Measurements from ENCODE around the gene NPR1. TPM values are rescaled to one million over a fixed set of nuclear protein-coding genes. Genes with fewer than 3 reads are reported as not detected.

The NPR1 gene
- total and polyA plus RNA-seq, 2 of the 13 experiments (the other 11 are each of a cell fraction or from before 2014, with no cell fraction given): not detected

DNA sequence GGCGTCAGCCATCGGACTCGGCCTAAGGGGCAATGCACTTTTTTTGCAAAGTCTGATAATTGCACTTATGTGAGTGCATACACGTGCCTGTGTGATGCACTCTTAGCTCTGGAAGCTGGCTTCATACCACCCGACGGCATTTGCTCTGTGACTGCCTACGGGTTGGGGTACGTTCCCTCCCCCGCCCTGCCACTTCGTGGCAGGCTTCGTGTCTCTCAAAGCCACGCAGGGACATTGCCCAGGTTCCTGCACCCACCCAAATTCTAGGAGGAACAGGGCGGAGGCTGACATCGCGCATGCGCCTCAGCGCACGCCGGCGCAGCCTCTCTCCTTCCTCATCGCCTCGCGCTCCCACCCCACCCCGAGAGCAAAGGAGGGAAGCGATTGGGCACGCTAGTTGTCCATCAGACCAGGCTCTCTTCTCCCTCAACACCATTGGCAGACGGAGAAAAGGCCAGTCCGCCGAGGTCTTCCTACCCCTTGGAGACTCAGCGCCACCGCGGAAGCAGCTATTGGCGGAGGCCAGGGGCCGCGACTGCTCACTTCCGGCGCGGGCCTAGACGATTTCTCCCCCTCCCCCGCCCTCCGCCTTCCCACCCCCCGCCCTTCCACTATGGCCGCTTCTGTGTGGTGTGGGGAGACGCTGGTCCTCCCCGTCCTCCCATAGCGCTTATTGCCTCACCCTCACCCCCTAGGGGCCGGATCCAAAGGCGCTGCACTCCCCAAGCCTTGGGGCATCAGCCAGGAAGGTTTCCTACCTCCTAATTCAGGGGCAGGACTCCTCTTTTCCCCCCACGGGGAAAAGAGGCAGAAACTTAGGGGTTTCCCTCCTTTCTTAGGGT lies 49.2 kb downstream of the NPR1 start, which contains the start of gene INTS3 (continued):
- TF ChIP-seq, protein P1, sequence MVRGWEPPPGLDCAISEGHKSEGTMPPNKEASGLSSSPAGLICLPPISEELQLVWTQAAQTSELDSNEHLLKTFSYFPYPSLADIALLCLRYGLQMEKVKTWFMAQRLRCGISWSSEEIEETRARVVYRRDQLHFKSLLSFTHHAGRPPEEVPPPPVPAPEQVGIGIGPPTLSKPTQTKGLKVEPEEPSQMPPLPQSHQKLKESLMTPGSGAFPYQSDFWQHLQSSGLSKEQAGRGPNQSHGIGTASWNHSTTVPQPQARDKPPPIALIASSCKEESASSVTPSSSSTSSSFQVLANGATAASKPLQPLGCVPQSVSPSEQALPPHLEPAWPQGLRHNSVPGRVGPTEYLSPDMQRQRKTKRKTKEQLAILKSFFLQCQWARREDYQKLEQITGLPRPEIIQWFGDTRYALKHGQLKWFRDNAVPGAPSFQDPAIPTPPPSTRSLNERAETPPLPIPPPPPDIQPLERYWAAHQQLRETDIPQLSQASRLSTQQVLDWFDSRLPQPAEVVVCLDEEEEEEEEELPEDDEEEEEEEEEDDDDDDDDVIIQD (CRISPR knock-in tag; IDR thresholded peaks at IDR 0.05; ENCODE audit: low read depth): peak; percentile 20; the same call in 1 of the 2 replicates
- peak; percentile 74 for TF ChIP-seq CREB1 (IDR thresholded peaks at IDR 0.05)
- TF ChIP-seq CREB1 (CRISPR knock-in tag; IDR thresholded peaks at IDR 0.05): no peak; the same call in 1 of the 2 replicates
- TF ChIP-seq XRCC5 (optimal IDR thresholded peaks at IDR 0.05; ENCODE audit: low read length): peak; percentile 38
- TF ChIP-seq, protein P2, sequence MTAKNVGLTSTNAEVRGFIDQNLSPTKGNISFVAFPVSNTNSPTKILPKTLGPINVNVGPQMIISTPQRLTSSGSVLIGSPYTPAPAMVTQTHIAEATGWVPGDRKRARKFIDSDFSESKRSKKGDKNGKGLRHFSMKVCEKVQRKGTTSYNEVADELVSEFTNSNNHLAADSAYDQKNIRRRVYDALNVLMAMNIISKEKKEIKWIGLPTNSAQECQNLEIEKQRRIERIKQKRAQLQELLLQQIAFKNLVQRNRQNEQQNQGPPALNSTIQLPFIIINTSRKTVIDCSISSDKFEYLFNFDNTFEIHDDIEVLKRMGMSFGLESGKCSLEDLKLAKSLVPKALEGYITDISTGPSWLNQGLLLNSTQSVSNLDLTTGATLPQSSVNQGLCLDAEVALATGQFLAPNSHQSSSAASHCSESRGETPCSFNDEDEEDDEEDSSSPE (CRISPR knock-in tag; IDR thresholded peaks at IDR 0.05): 0 out of 2 replicates have a peak, but pooled peaks have one; percentile 3
- TF ChIP-seq KDM4B (CRISPR knock-in tag; IDR thresholded peaks at IDR 0.05): 0 out of 2 replicates have a peak, but pooled peaks have one; percentile 47
- 0 out of 2 replicates have a peak, but pooled peaks have one; percentile 9 for TF ChIP-seq ZNF350 (CRISPR knock-in tag; IDR thresholded peaks at IDR 0.05; ENCODE audit: borderline replicate concordance, low read depth)
- no peak for TF ChIP-seq FLYWCH1 (CRISPR knock-in tag; IDR thresholded peaks at IDR 0.05)
- TF ChIP-seq ZMYM4 (CRISPR knock-in tag; IDR thresholded peaks at IDR 0.05): peak; percentile 71
- TF ChIP-seq HDAC1 (CRISPR knock-in tag; IDR thresholded peaks at IDR 0.05): no peak
- TF ChIP-seq AGO2 (optimal IDR thresholded peaks at IDR 0.05; ENCODE audit: low read depth, low read length): no peak
- peak; percentile 3; the same call in 1 of the 2 replicates for TF ChIP-seq ZNF143 (CRISPR knock-in tag; IDR thresholded peaks at IDR 0.05)
- TF ChIP-seq, protein P3, sequence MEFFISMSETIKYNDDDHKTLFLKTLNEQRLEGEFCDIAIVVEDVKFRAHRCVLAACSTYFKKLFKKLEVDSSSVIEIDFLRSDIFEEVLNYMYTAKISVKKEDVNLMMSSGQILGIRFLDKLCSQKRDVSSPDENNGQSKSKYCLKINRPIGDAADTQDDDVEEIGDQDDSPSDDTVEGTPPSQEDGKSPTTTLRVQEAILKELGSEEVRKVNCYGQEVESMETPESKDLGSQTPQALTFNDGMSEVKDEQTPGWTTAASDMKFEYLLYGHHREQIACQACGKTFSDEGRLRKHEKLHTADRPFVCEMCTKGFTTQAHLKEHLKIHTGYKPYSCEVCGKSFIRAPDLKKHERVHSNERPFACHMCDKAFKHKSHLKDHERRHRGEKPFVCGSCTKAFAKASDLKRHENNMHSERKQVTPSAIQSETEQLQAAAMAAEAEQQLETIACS (CRISPR knock-in tag; IDR thresholded peaks at IDR 0.05): no peak
- TF ChIP-seq, protein P4, sequence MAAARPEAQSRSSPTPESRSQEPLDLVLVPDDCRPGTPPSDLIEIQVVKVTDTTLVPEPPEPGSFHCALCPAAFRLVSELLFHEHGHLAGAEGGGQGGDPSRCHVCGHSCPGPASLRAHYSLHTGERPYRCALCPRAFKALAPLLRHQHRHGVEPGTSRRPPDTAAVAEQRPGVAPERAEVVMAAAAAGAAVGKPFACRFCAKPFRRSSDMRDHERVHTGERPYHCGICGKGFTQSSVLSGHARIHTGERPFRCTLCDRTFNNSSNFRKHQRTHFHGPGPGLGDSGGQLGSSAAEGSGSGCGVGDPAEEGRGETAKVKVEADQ (CRISPR knock-in tag; IDR thresholded peaks at IDR 0.05; ENCODE audit: borderline replicate concordance): peak; percentile 62; the same call in 1 of the 2 replicates
- peak; percentile 38; the same call in 1 of the 2 replicates for TF ChIP-seq ZNF274 (CRISPR knock-in tag; IDR thresholded peaks at IDR 0.05)
- TF ChIP-seq GABPA (IDR thresholded peaks at IDR 0.05; ENCODE audit: low read depth, low read length): peak; percentile 78
- peak; percentile 91 for TF ChIP-seq GABPA (CRISPR knock-in tag; IDR thresholded peaks at IDR 0.05; ENCODE audit: low read depth)
- TF ChIP-seq SAP130 (CRISPR knock-in tag; IDR thresholded peaks at IDR 0.05; ENCODE audit: low read depth): peak; percentile 39
- TF ChIP-seq ZNF44 (CRISPR knock-in tag; IDR thresholded peaks at IDR 0.05): peak; percentile 76; the same call in 1 of the 2 replicates
- TF ChIP-seq PHF5A (CRISPR knock-in tag; IDR thresholded peaks at IDR 0.05; ENCODE audit: low read depth, unreplicated experiment): no peak
- TF ChIP-seq, protein P5, sequence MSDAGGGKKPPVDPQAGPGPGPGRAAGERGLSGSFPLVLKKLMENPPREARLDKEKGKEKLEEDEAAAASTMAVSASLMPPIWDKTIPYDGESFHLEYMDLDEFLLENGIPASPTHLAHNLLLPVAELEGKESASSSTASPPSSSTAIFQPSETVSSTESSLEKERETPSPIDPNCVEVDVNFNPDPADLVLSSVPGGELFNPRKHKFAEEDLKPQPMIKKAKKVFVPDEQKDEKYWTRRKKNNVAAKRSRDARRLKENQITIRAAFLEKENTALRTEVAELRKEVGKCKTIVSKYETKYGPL (CRISPR knock-in tag; IDR thresholded peaks at IDR 0.05): no peak
- TF ChIP-seq KAT8 (CRISPR knock-in tag; IDR thresholded peaks at IDR 0.05): peak; percentile 79
- TF ChIP-seq TAF1 (CRISPR knock-in tag; IDR thresholded peaks at IDR 0.05): peak; percentile 68

Data from HepG2 (cell line).